Keratinocyte (primary cell): ENCODE measurements around the gene ASTE1. TPM values are rescaled to one million over a fixed set of nuclear protein-coding genes. Genes with fewer than 3 reads are reported as not detected.

Source experiments
- DNase-seq: peaks from one replicate; pipeline ENCODE4 v3.0.0-alpha.2; 2011; ENCODE audit warnings: low read depth, missing footprints, low spot score
- FAIRE-seq: peaks from 2 replicates; lab custom pipeline; 2011; peaks lifted over from hg19 to GRCh38; lab: Jason Lieb, UNC
- H2AFZ ChIP-seq: 2 replicates; pipeline ENCODE4 v1.6.0; 2012; ENCODE audit warnings: low read length, control low read depth, inconsistent platforms; ENCODE audit not compliant: control insufficient read depth
- H3K27ac ChIP-seq: 2 replicates; pipeline ENCODE4 v1.5.1; 2011; ENCODE audit warnings: low read length; ENCODE audit not compliant: control insufficient read depth, insufficient read depth
- H3K27me3 ChIP-seq: 3 replicates; pipeline ENCODE4 v1.6.0; 2011; ENCODE audit warnings: low read length; ENCODE audit not compliant: control insufficient read depth, insufficient read depth; ENCODE audit errors: extremely low read depth
- H3K36me3 ChIP-seq, 2 experiments: 2 replicates in 1 of 2; 3 replicates in 1 of 2; pipeline ENCODE4 v1.5.1; 2011; ENCODE audit warnings: low read length in 2 of 2, mild to moderate bottlenecking in 1 of 2; ENCODE audit not compliant: control insufficient read depth in 2 of 2, insufficient read depth in 2 of 2; ENCODE audit errors: extremely low read depth in 1 of 2
- H3K4me1 ChIP-seq: 3 replicates; pipeline ENCODE4 v1.5.1; 2011; ENCODE audit warnings: low read length; ENCODE audit not compliant: control insufficient read depth, insufficient read depth; ENCODE audit errors: extremely low read depth
- H3K4me2 ChIP-seq: 3 replicates; pipeline ENCODE4 v1.6.0; 2011; ENCODE audit warnings: low read depth, low read length; ENCODE audit not compliant: control insufficient read depth, insufficient read depth; ENCODE audit errors: extremely low read depth
- H3K4me3 ChIP-seq, 3 experiments: fragments of 200-600 bp in 1 of 3; sonication (generic) in 1 of 3; 2 replicates in 2 of 3; 3 replicates in 1 of 3; pipeline ENCODE4 v1.5.1; 2011 to 2016; ENCODE audit warnings: low read length in 3 of 3, mild to moderate bottlenecking in 3 of 3, control low read depth in 2 of 3, inconsistent platforms in 1 of 3, low read depth in 1 of 3, mixed read lengths in 1 of 3, mixed run types in 1 of 3, moderate library complexity in 1 of 3; ENCODE audit not compliant: control insufficient read depth in 2 of 3, insufficient read depth in 2 of 3; ENCODE audit errors: extremely low read depth in 1 of 3
- H3K79me2 ChIP-seq: 2 replicates; pipeline ENCODE4 v1.6.0; 2012; ENCODE audit warnings: low read length; ENCODE audit not compliant: control insufficient read depth, insufficient read depth
- H3K9ac ChIP-seq: 3 replicates; pipeline ENCODE4 v1.6.0; 2011; ENCODE audit warnings: low read length; ENCODE audit not compliant: control insufficient read depth, insufficient read depth; ENCODE audit errors: extremely low read depth
- H3K9me1 ChIP-seq: 3 replicates; pipeline ENCODE4 v1.6.0; 2011; ENCODE audit warnings: low read length; ENCODE audit not compliant: control insufficient read depth, insufficient read depth; ENCODE audit errors: extremely low read depth
- H3K9me3 ChIP-seq: 2 replicates; pipeline ENCODE4 v1.5.1; 2012; ENCODE audit warnings: low read depth, low read length; ENCODE audit not compliant: control insufficient read depth
- H4K20me1 ChIP-seq: 3 replicates; pipeline ENCODE4 v1.6.0; 2011; ENCODE audit warnings: low read length; ENCODE audit not compliant: control insufficient read depth, insufficient read depth; ENCODE audit errors: extremely low read depth
- EZH2 ChIP-seq: IDR thresholded peaks from one replicate; pipeline ENCODE4 v1.6.1; 2012; ENCODE audit warnings: inconsistent platforms, mild to moderate bottlenecking, low read length, moderate library complexity
- dilution Hi-C: fragments of 300-500 bp; cut with MboI; formaldehyde crosslinking; loops from one replicate; pipeline ENCODE4 v1.7.0; 2020; ENCODE audit warnings: low sequenced_read_pairs; ENCODE audit not compliant: extremely low pct_ligation_motif_present
- polyA plus RNA-seq, 5 experiments: library from polyadenylated mRNA; depleted of rRNA in 3 of 5; stranded (reverse) in 3 of 5; stranded (forward) in 1 of 5; unstranded in 1 of 5; fragments of >200 nt; gene quantifications; 1 replicate in 1 of 5; 2 replicates in 3 of 5; 3 replicates in 1 of 5; pipeline versions ENCODE4 v1.2.1 to v1.2.3, GENCODE V29; 2011 to 2012; ENCODE audit warnings: missing spikeins in 2 of 5, low read depth in 1 of 5, low replicate concordance in 1 of 5
- TF ChIP-seq, protein P1 (sequence below), 3 experiments: IDR thresholded peaks in 1 of 3; conservative IDR thresholded peaks in 1 of 3; optimal IDR thresholded peaks in 1 of 3; 2 replicates in 2 of 3; 3 replicates in 1 of 3; pipeline versions ENCODE3 to v1.5.1; 2011; ENCODE audit warnings: low read length in 3 of 3, mild to moderate bottlenecking in 3 of 3, moderate library complexity in 2 of 3, control low read depth in 1 of 3, inconsistent platforms in 1 of 3; ENCODE audit not compliant: insufficient read depth in 2 of 3; ENCODE audit errors: extremely low read depth in 1 of 3

ASTE1 gene
- polyA plus RNA-seq, 1 donor (not counting 4 experiments of a cell fraction or from before 2014, with no cell fraction given) = 5.2 TPM

- FAIRE-seq (no peak), DNase-seq (no peak)
- no peak overlapping the region for H3K27ac ChIP-seq
- H4K20me1 ChIP-seq = no peaks in the 10 kb centered on the region
- H3K79me2 ChIP-seq = no peaks in the 10 kb centered on the region
- no peaks in the 10 kb centered on the region for H3K27me3 ChIP-seq
- no peak overlapping the region for H3K4me2 ChIP-seq
- TF ChIP-seq, protein P1, sequence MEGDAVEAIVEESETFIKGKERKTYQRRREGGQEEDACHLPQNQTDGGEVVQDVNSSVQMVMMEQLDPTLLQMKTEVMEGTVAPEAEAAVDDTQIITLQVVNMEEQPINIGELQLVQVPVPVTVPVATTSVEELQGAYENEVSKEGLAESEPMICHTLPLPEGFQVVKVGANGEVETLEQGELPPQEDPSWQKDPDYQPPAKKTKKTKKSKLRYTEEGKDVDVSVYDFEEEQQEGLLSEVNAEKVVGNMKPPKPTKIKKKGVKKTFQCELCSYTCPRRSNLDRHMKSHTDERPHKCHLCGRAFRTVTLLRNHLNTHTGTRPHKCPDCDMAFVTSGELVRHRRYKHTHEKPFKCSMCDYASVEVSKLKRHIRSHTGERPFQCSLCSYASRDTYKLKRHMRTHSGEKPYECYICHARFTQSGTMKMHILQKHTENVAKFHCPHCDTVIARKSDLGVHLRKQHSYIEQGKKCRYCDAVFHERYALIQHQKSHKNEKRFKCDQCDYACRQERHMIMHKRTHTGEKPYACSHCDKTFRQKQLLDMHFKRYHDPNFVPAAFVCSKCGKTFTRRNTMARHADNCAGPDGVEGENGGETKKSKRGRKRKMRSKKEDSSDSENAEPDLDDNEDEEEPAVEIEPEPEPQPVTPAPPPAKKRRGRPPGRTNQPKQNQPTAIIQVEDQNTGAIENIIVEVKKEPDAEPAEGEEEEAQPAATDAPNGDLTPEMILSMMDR (optimal IDR thresholded peaks at IDR 0.05 in 1 of 3, IDR thresholded peaks at IDR 0.05 in 1 of 3, conservative IDR thresholded peaks at IDR 0.05 in 1 of 3; ENCODE audit: extremely low read depth in 1 of 3, insufficient read depth in 2 of 3, low read length in 3 of 3) = no peak
- no peak for TF ChIP-seq EZH2
- no peaks in the 10 kb centered on the region for H3K36me3 ChIP-seq
- H2AFZ ChIP-seq = no peak overlapping the region
- no peaks in the 10 kb centered on the region for H3K9me1 ChIP-seq
- no peak overlapping the region for H3K4me3 ChIP-seq
- dilution Hi-C loops = no loop called here
- no peaks in the 10 kb centered on the region for H3K9me3 ChIP-seq
- H3K4me1 ChIP-seq = no peaks in the 10 kb centered on the region
- no peak overlapping the region for H3K9ac ChIP-seq
Observed at GRCh38 chr3:131067983-131068382, 41.4 kb upstream of the ASTE1 start.

GRCh38 chr3:131053043-131053859, 26.6 kb upstream of the ASTE1 start:
- Histone ChIP-seq H3K36me3 (no peaks in the 10 kb centered on the region), H3K79me2 (no peaks in the 10 kb centered on the region), H3K4me3 (no peak overlapping the region), H3K9ac (no peak overlapping the region), H3K9me1 (no peaks in the 10 kb centered on the region), H2AFZ (no peak overlapping the region), H3K4me2 (no peak overlapping the region), H4K20me1 (no peaks in the 10 kb centered on the region), H3K27me3 (no peaks in the 10 kb centered on the region), H3K4me1 (no peaks in the 10 kb centered on the region), H3K9me3 (no peaks in the 10 kb centered on the region), H3K27ac (no peak overlapping the region)
- TF ChIP-seq, protein P1 (optimal IDR thresholded peaks at IDR 0.05 in 1 of 3, IDR thresholded peaks at IDR 0.05 in 1 of 3, conservative IDR thresholded peaks at IDR 0.05 in 1 of 3; ENCODE audit: extremely low read depth in 1 of 3, insufficient read depth in 2 of 3, low read length in 3 of 3) = peak in 2 of 3 experiments; percentile 7 to 35
- TF ChIP-seq EZH2 = no peak
- DNase-seq (no peak), FAIRE-seq (no peak)
- dilution Hi-C loops = no loop called here
